ENCODE results near the gene DSCAML1.
"Not testable (repeated sequence)": the region's sequence is repeated elsewhere in the genome, so short reads cannot be mapped to it uniquely, and the experiment has no call there.

DSCAML1 gene

GRCh38 chr11:117792992-117793391, 4.0 kb downstream of the DSCAML1 start:
- DNase-seq (ENCODE audit: low read depth) = no peak

DNA sequence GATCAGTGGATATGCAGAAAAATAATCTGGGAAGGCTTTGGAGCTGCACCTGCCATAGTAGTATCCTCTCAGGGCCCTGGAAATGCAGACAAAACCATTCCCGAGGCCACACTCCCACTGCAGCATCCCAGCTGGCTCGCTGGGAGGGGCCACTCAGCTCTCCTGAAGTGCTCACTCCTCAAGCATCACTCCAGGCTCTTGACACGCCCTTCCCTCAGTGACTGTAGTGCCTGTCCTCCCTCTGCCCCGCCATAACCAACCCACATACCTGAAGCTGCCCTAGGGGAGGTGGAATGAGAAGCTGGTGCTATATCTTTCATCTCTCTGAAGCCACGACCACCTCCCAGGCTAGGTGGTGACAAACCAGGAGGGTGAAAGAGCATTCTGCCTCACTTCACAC, 4.8 kb downstream of the DSCAML1 start:
- DNase-seq (ENCODE audit: low read depth) = no peak

DNA sequence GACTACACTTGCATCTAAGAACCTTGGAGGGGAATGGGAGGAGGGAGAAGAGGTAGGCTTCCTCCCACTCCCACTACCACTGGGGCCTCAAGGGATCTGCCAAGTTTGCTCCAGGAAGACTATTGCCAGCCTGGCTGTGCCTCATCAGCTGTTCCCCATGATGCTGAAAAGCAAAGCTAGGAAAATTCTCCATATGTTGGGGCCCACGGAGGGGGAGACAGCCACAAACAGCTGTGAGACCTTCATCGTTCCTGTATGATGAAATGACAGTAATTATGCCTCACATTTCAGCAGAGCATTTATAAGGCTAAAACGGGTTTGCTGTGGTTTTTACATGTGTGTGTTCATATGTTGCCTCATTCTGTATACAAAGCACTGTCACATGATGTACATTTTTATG, 6.7 kb downstream of the DSCAML1 start:
- DNase-seq (ENCODE audit: low read depth) = no peak

DNA sequence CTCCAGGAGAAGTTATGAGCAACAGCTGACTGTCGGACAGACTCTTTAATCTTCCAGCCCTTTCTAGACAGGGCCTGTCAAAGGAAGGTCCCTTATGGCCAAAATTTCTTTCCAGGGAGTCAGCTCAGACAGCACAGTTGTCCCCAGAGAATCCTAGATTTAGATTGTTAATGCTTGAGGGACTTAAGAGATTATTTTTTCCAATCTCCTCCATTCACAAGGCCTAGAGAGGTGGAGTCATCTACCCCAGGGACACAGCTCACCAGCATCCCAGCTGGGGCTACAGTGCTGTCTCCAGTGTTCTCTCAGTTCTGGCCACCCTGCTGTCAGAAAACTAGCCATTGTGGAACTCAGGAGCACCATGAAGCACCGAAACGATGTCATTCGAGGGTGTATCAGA, 7.8 kb downstream of the DSCAML1 start:
- no peak for DNase-seq (ENCODE audit: low read depth)

GRCh38 chr11:117786135-117786870, 10.7 kb downstream of the DSCAML1 start:
- DNase-seq (ENCODE audit: low read depth) = no peak

GRCh38 chr11:117782101-117782500, 14.9 kb downstream of the DSCAML1 start:
- DNase-seq (ENCODE audit: low read depth) = no peak

- no peak for DNase-seq (ENCODE audit: low read depth)
Observed at GRCh38 chr11:117781627-117782026, 15.4 kb downstream of the DSCAML1 start.

DNA sequence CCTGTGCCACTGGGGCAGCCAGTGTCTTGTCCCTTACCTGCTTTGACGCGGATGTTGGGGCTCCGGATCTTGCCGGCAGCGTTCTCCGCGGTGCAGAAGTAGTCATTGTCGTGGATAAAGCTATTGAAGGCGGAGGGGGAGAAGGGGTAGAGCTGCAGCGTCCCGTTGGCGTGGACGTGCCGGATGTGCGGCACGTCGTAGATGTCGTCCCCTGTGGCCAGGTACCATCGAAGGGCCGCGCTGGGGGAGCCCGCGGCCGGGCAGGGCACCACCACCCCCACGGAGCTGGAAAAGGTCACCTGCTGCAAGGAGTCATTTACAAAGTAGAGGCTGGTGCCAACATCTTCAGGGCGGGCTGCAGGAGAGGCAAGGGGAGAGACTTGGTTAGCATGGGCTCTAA, 16.6 kb downstream of the DSCAML1 start:
- no peak for DNase-seq (ENCODE audit: low read depth)

GRCh38 chr11:117774553-117774952, 22.5 kb downstream of the DSCAML1 start:
- no peak for DNase-seq (ENCODE audit: low read depth)

DNA sequence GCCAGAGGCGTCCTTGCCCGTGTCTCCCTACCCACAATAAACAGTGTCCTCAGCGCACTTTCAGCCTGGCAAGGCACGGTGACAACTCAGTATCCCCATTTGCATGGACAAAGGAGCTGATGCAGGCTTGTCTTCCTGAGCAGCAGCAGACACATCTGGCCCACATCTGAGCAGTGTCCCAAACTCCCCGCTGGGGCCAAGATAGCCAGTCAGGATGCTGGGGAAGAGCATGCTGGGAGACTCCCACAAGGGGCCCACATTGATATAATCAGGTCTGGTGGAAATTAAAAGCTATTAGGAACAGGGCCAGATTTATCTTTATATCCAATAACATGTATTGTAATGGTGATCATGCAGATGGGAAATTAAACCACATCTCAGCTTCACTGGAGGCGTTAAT, 24.7 kb downstream of the DSCAML1 start:
- DNase-seq (ENCODE audit: low read depth) = no peak

- DNase-seq (ENCODE audit: low read depth) = no peak
Observed at GRCh38 chr11:117771841-117772240, 25.2 kb downstream of the DSCAML1 start.

GRCh38 chr11:117771197-117771596, 25.8 kb downstream of the DSCAML1 start:
- DNase-seq (ENCODE audit: low read depth) = no peak

- no peak for DNase-seq (ENCODE audit: low read depth)
Observed at GRCh38 chr11:117770061-117770460, 27.0 kb downstream of the DSCAML1 start.

- DNase-seq (ENCODE audit: low read depth) = no peak
Observed at GRCh38 chr11:117769533-117769932, 27.5 kb downstream of the DSCAML1 start.

- no peak for DNase-seq (ENCODE audit: low read depth)
Observed at GRCh38 chr11:117768506-117768905, 28.5 kb downstream of the DSCAML1 start.

DNA sequence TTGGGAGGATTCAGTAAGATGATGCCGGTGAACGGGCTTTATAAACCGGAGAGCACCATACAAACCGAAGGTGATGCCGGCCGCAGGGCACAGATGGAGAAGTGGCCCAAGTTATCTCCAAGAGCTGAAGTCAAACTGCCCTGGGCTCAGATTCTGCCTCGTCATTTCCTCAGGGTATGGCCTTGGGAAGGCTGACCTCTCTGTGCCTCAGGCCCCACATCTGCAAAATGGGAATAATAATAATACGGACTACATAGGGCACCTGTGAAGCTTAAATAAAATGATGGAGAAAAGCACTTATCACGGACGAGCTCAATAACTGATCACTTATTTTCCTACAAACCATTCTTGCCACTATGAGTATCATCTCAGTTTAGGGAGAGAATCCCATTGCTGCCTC, 29.9 kb downstream of the DSCAML1 start:
- no peak for DNase-seq (ENCODE audit: low read depth)

DNA sequence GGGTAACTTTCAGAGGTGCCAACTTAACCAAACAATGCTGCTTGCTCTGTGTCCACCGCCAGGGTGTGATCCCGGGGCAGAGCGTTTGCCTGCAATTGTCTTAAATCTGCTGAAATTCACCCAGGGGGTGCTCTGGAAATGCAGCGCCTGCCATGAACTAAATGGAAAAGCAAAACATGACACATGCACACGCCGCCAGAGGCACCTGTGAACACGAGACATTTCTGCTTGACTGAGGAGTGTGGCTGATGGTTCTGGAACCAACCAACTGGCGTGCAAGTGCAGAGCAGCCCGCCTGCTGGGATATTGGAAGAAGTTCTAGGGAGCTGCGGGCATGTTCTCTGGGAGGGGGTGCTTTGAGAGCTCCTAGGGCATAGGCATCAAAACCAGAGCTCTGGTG, 30.4 kb downstream of the DSCAML1 start:
- DNase-seq (ENCODE audit: low read depth) = no peak

- no peak for DNase-seq (ENCODE audit: low read depth)
Observed at GRCh38 chr11:117766026-117766425, 31.0 kb downstream of the DSCAML1 start.

- no peak for DNase-seq (ENCODE audit: low read depth)
Observed at GRCh38 chr11:117765068-117765467, 31.9 kb downstream of the DSCAML1 start.

- not testable (repeated sequence) for DNase-seq (ENCODE audit: low read depth)
Observed at GRCh38 chr11:117763465-117763864, 33.6 kb downstream of the DSCAML1 start.

GRCh38 chr11:117761993-117762392, 35.0 kb downstream of the DSCAML1 start:
- no peak for DNase-seq (ENCODE audit: low read depth)

DNA sequence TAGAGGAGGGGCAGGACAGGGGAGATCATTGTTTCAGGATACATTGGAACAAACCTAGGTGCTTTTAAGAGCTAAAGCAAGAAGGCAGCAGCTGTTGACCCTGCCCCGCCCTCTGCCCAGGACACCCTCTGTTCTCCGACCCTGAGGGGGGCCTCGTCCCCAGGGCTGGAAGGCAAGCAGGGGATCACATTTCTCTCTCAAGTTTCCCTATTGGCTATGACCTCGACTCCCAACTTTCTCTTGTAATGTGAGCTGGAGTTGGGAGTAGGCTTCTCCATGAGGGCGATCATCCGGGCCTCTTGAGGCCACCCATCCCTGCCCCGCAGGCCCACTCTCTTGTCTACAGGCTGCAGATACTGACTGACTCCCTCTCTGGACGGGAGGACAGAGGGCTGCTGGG, 37.7 kb downstream of the DSCAML1 start:
- DNase-seq (ENCODE audit: low read depth) = no peak

- no peak for DNase-seq (ENCODE audit: low read depth)
Observed at GRCh38 chr11:117754030-117754429, 43.0 kb downstream of the DSCAML1 start.

GRCh38 chr11:117752721-117753237, 44.2 kb downstream of the DSCAML1 start:
- DNase-seq (ENCODE audit: low read depth) = no peak
